ENCODE results near the gene ARHGEF18.
A peak's percentile ranks its signal among the peaks of the same experiment; 100 is the strongest.

Gene ARHGEF18

DNA sequence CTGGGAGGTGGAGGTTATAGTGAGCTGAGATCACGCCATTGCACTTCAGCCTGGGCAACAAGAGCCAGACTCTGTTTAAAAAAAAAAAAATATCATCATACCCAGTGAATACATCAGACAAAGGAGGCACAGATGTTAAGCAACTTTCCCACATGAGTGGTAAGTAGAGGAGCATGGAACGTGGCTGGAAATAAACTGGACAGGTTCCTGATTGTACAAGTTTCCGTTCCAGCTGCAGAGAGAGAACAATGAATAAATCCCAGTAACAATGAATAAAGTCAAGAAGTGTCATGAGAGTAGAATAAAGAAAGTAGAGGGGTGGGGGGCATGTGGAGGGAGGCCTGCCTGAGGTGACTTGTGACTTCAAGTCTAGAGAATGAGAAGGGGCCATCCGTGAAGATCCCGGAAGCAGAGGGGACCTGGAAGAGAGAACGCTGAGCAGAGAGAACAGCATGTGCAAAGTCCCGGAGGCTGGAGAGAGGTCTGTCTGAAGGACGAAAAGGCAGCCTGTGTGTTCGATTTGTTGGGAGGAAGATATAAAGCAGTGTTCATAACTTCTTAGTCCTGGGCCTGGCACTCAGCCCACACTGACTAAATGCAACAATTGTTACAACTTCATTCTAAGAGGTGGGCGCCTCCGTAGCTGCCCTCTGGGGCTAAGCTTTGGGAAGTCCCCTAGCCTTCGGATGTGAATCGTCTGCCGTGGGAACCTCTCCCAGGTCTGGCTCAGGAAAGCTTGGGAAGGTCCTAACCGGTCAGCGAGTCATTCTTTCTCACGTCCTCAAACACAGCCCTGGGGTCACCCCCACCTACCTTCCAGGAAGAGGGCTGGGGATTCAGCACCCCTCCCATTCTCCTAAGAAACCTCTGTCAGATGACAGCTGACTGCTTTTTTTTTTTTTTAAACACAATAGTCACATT, 15.3 kb upstream of the ARHGEF18 start:
- Histone ChIP-seq H3K4me3 (IDR thresholded peaks at IDR 0.05; ENCODE audit: insufficient read depth, low read depth, low read length) (no peak overlapping the region), H4K20me1 (ENCODE audit: insufficient read depth) (no peaks in the 10 kb centered on the region), H3K27me3 (ENCODE audit: insufficient read depth, low read depth) (no peaks in the 10 kb centered on the region), H3K4me2 (no peak overlapping the region), H3K9ac (no peak overlapping the region), H3K27ac (no peak overlapping the region), H3K36me3 (ENCODE audit: insufficient read depth) (no peaks in the 10 kb centered on the region), H3K79me2 (ENCODE audit: insufficient read depth, low read depth) (no peaks in the 10 kb centered on the region), H3K4me1 (ENCODE audit: low read depth, poor library complexity, severe bottlenecking) (peaks cover 44% of the 10 kb centered on the region), H2AFZ (ENCODE audit: low read depth) (no peak overlapping the region)
- TF ChIP-seq CTCF (conservative IDR thresholded peaks at IDR 0.05; ENCODE audit: low read depth, low read length) = no peak

GRCh38 chr19:7336321-7336973, 12.3 kb upstream of the ARHGEF18 start:
- H3K27ac ChIP-seq = peak overlapping the region; percentile 90
- H2AFZ ChIP-seq (ENCODE audit: low read depth) = peak overlapping the region; percentile 64; the same call in 1 of the 2 replicates
- H3K27me3 ChIP-seq (ENCODE audit: insufficient read depth, low read depth) = no peaks in the 10 kb centered on the region
- peak overlapping the region; percentile 91 for H3K4me2 ChIP-seq
- H3K4me3 ChIP-seq (IDR thresholded peaks at IDR 0.05; ENCODE audit: insufficient read depth, low read depth, low read length) = no peak overlapping the region
- H3K36me3 ChIP-seq (ENCODE audit: insufficient read depth) = no peaks in the 10 kb centered on the region
- peak overlapping the region; percentile 32; the same call in 1 of the 2 replicates for H3K9ac ChIP-seq
- peaks cover 68% of the 10 kb centered on the region for H3K4me1 ChIP-seq (ENCODE audit: low read depth, poor library complexity, severe bottlenecking)
- no peak for TF ChIP-seq CTCF (conservative IDR thresholded peaks at IDR 0.05; ENCODE audit: low read depth, low read length)
- H4K20me1 ChIP-seq (ENCODE audit: insufficient read depth) = no peaks in the 10 kb centered on the region
- H3K79me2 ChIP-seq (ENCODE audit: insufficient read depth, low read depth) = no peaks in the 10 kb centered on the region

GRCh38 chr19:7337380-7338194, 11.2 kb upstream of the ARHGEF18 start:
- peak overlapping the region; percentile 32; the same call in 1 of the 2 replicates for H3K9ac ChIP-seq
- peak overlapping the region; percentile 64 for H2AFZ ChIP-seq (ENCODE audit: low read depth)
- no peaks in the 10 kb centered on the region for H3K36me3 ChIP-seq (ENCODE audit: insufficient read depth)
- H4K20me1 ChIP-seq (ENCODE audit: insufficient read depth) = no peaks in the 10 kb centered on the region
- peak overlapping the region; percentile 91 for H3K4me2 ChIP-seq
- peaks cover 77% of the 10 kb centered on the region for H3K4me1 ChIP-seq (ENCODE audit: low read depth, poor library complexity, severe bottlenecking)
- peak overlapping the region; percentile 90 for H3K27ac ChIP-seq
- H3K79me2 ChIP-seq (ENCODE audit: insufficient read depth, low read depth) = no peaks in the 10 kb centered on the region
- no peaks in the 10 kb centered on the region for H3K27me3 ChIP-seq (ENCODE audit: insufficient read depth, low read depth)
- 0 out of 2 replicates have a peak, but pooled peaks have one; percentile 23 for TF ChIP-seq CTCF (conservative IDR thresholded peaks at IDR 0.05; ENCODE audit: low read depth, low read length)
- H3K4me3 ChIP-seq (IDR thresholded peaks at IDR 0.05; ENCODE audit: insufficient read depth, low read depth, low read length) = no peak overlapping the region

All from KMS-11 (cell line).